Activated CD4-positive, alpha-beta T cell treated with anti-CD3 and anti-CD28 coated beads, Interleukin-2, amount 10 ng/mL, durations not matched to agents 7 days and 5 days (primary cell): Measurements from ENCODE around the gene SIPA1L3. TPM values are rescaled to one million over a fixed set of nuclear protein-coding genes. Genes with fewer than 3 reads are reported as not detected.

Experiments
- CTCF ChIA-PET: fragments of 350-600 bp; sonication (Branson Sonifier 250); formaldehyde crosslinking; loops from one replicate; lab custom pipeline; 2021; ENCODE audit warnings: antibody characterized with exemption; lab: Charles Lee
- POLR2A ChIA-PET: fragments of 350-600 bp; sonication (Branson Sonifier 250); formaldehyde crosslinking; loops from one replicate; lab custom pipeline; 2021; ENCODE audit warnings: antibody characterized with exemption; lab: Charles Lee
- DNase-seq: peaks from one replicate; pipeline ENCODE4 v3.0.0-alpha.2; 2020
- H3K27ac Mint-ChIP-seq: one replicate; pipeline ENCODE4 v1.8.0; 2021; ENCODE audit warnings: mild to moderate bottlenecking, moderate library complexity, mixed read lengths
- H3K27me3 Mint-ChIP-seq: one replicate; pipeline ENCODE4 v1.8.0; 2021; ENCODE audit warnings: mixed read lengths
- H3K36me3 Mint-ChIP-seq: one replicate; pipeline ENCODE4 v1.8.0; 2021; ENCODE audit warnings: low read depth, mixed read lengths
- H3K4me1 Mint-ChIP-seq: one replicate; pipeline ENCODE4 v1.8.0; 2021; ENCODE audit warnings: mixed read lengths
- H3K4me3 Mint-ChIP-seq: one replicate; pipeline ENCODE4 v1.8.0; 2021; ENCODE audit warnings: mild to moderate bottlenecking, moderate library complexity, mixed read lengths
- H3K9me3 Mint-ChIP-seq: one replicate; pipeline ENCODE4 v1.8.0; 2021; ENCODE audit warnings: mixed read lengths
- total RNA-seq, 2 experiments: library from RNA; stranded (reverse); gene quantifications; one replicate each; pipeline ENCODE4 v1.2.3, GENCODE V29; 2021

Gene SIPA1L3
- total RNA-seq, 2 experiments from 2014 or later = 17.1 to 25.0 TPM

- no peak for DNase-seq
- no peaks in the 10 kb centered on the region for H3K4me1 Mint-ChIP-seq
- no peaks in the 10 kb centered on the region for H3K36me3 Mint-ChIP-seq
- ChIA-PET CTCF (no interaction called here), POLR2A (no interaction called here)
- no peaks in the 10 kb centered on the region for H3K27me3 Mint-ChIP-seq
- no peaks in the 10 kb centered on the region for H3K9me3 Mint-ChIP-seq
- no peak overlapping the region for H3K4me3 Mint-ChIP-seq
- no peak overlapping the region for H3K27ac Mint-ChIP-seq
Observed at GRCh38 chr19:38144667-38145066, 237.7 kb downstream of the SIPA1L3 start.

- CTCF ChIA-PET = interaction anchor here (0.6 kb wide), 1 partner anchor 21 kb away, joined by 4 read pairs; no protein-coding TSS in a partner anchor
- Mint-ChIP-seq H3K27me3 (no peaks in the 10 kb centered on the region), H3K27ac (no peak overlapping the region), H3K36me3 (no peaks in the 10 kb centered on the region), H3K9me3 (no peaks in the 10 kb centered on the region), H3K4me3 (no peak overlapping the region), H3K4me1 (no peaks in the 10 kb centered on the region)
- POLR2A ChIA-PET = no interaction called here
- no peak for DNase-seq
Observed at GRCh38 chr19:38145623-38146022, 238.6 kb downstream of the SIPA1L3 start.

DNA sequence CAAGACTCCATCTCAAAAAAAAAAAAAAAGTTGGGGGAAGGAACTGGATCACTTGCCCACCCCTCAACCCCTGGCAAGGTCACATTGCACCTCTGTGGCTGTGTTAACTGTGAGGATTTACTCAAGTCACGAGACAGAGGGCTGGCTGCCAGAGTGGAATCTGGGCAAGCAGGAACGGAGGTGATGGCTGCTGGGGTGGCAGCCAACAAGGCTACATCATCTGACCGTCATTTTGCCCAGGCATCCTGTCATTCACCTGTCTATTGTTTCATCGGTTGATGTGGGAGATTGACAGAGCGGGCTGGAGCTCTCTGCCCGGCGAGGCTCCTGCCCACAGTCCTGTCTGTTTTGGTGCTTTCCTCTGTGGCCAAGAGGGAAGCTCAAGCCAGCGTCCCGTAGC is 241.3 kb downstream of the SIPA1L3 start:
- no peaks in the 10 kb centered on the region for H3K4me1 Mint-ChIP-seq
- no peaks in the 10 kb centered on the region for H3K27me3 Mint-ChIP-seq
- POLR2A ChIA-PET = no interaction called here
- H3K9me3 Mint-ChIP-seq = no peaks in the 10 kb centered on the region
- CTCF ChIA-PET = interaction anchor here (0.6 to 1.0 kb wide), 2 partner anchors 12 to 38 kb away, joined by 3 read pairs; no protein-coding TSS in a partner anchor
- no peak overlapping the region for H3K4me3 Mint-ChIP-seq
- H3K27ac Mint-ChIP-seq = no peak overlapping the region
- DNase-seq = no peak
- no peaks in the 10 kb centered on the region for H3K36me3 Mint-ChIP-seq

- ChIA-PET POLR2A (no interaction called here), CTCF (interaction anchor here (0.7 kb wide), 1 partner anchor 1984 kb away, joined by 3 read pairs; no protein-coding TSS in a partner anchor)
- Mint-ChIP-seq H3K27me3 (no peaks in the 10 kb centered on the region), H3K36me3 (no peaks in the 10 kb centered on the region), H3K27ac (no peak overlapping the region), H3K4me1 (no peaks in the 10 kb centered on the region), H3K9me3 (no peaks in the 10 kb centered on the region), H3K4me3 (no peak overlapping the region)
- no peak for DNase-seq
Observed at GRCh38 chr19:38149661-38150061, 242.7 kb downstream of the SIPA1L3 start.

DNA sequence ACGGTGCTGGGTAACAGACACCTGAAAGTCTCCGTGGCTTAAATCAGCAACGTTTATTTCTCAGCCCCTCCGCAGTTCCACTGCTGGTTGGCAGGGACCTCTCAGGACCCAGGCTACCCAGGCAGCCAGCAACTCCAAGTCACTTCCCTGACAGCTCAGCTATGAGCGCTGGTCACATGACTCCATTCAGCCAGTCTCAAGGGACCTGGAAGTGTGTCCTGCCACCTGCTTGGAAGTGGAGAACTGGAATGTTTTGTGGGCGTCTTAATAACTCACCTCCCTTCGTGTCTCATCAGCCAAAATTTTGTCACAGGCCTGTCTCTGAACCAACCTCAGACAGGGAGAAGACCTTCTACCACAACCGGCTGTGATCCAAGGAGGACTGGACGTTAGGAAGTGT is 244.2 kb downstream of the SIPA1L3 start:
- DNase-seq = no peak
- H3K36me3 Mint-ChIP-seq = peaks cover 1% of the 10 kb centered on the region
- ChIA-PET POLR2A (no interaction called here), CTCF (interaction anchor here (1.2 kb wide), 1 partner anchor 9 kb away, joined by 3 read pairs; no protein-coding TSS in a partner anchor)
- no peak overlapping the region for H3K27ac Mint-ChIP-seq
- H3K4me1 Mint-ChIP-seq = no peaks in the 10 kb centered on the region
- H3K4me3 Mint-ChIP-seq = no peak overlapping the region
- no peaks in the 10 kb centered on the region for H3K27me3 Mint-ChIP-seq
- H3K9me3 Mint-ChIP-seq = no peaks in the 10 kb centered on the region

- ChIA-PET POLR2A (no interaction called here), CTCF (interaction anchor here (1.2 kb wide), 1 partner anchor 10 kb away, joined by 3 read pairs; no protein-coding TSS in a partner anchor)
- Mint-ChIP-seq H3K4me1 (no peaks in the 10 kb centered on the region), H3K4me3 (no peak overlapping the region), H3K9me3 (no peaks in the 10 kb centered on the region), H3K36me3 (peaks cover 1% of the 10 kb centered on the region), H3K27me3 (no peaks in the 10 kb centered on the region), H3K27ac (no peak overlapping the region)
- DNase-seq = no peak
Observed at GRCh38 chr19:38152461-38153379, 245.7 kb downstream of the SIPA1L3 start.

- peaks cover 1% of the 10 kb centered on the region for H3K36me3 Mint-ChIP-seq
- no peaks in the 10 kb centered on the region for H3K4me1 Mint-ChIP-seq
- no peaks in the 10 kb centered on the region for H3K9me3 Mint-ChIP-seq
- H3K27me3 Mint-ChIP-seq = no peaks in the 10 kb centered on the region
- no peak overlapping the region for H3K4me3 Mint-ChIP-seq
- no peak overlapping the region for H3K27ac Mint-ChIP-seq
- ChIA-PET POLR2A (no interaction called here), CTCF (no interaction called here)
- DNase-seq = no peak
Observed at GRCh38 chr19:38155453-38155852, 248.4 kb downstream of the SIPA1L3 start.

GRCh38 chr19:38158730-38159129 is 251.7 kb downstream of the SIPA1L3 start:
- Mint-ChIP-seq H3K4me3 (no peak overlapping the region), H3K4me1 (no peaks in the 10 kb centered on the region), H3K9me3 (peaks cover 6% of the 10 kb centered on the region), H3K27me3 (no peaks in the 10 kb centered on the region), H3K36me3 (peaks cover 26% of the 10 kb centered on the region), H3K27ac (no peak overlapping the region)
- ChIA-PET CTCF (no interaction called here), POLR2A (no interaction called here)
- no peak for DNase-seq

DNA sequence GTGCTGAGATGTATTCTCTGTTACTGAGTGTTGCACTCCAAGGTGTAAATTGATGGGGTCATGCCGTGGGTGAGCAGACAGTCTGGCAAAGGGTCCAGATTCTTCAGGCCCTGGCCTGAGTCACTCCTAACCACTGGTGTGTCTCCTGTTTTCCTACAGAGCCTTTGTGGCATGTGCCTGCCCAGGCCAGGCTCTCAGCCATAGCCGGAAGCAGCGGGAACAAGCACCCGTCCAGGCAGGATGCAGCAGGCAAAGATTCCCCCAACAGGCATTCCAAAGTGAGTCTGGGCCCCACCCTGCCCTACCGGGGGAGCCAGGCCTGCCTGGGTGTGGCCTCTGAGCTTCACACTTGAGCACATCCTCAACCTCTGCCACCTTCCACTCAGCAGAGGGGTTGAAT is 255.1 kb downstream of the SIPA1L3 start:
- Mint-ChIP-seq H3K4me1 (no peaks in the 10 kb centered on the region), H3K36me3 (peaks cover 25% of the 10 kb centered on the region), H3K9me3 (peaks cover 6% of the 10 kb centered on the region), H3K27me3 (no peaks in the 10 kb centered on the region), H3K27ac (no peak overlapping the region), H3K4me3 (no peak overlapping the region)
- CTCF ChIA-PET = interaction anchor here (0.6 kb wide), 1 partner anchor 11 kb away, joined by 3 read pairs; no protein-coding TSS in a partner anchor
- DNase-seq = no peak
- POLR2A ChIA-PET = no interaction called here

- POLR2A ChIA-PET = no interaction called here
- no peak overlapping the region for H3K27ac Mint-ChIP-seq
- peaks cover 25% of the 10 kb centered on the region for H3K36me3 Mint-ChIP-seq
- H3K27me3 Mint-ChIP-seq = no peaks in the 10 kb centered on the region
- CTCF ChIA-PET = no interaction called here
- DNase-seq = no peak
- no peak overlapping the region for H3K4me3 Mint-ChIP-seq
- H3K9me3 Mint-ChIP-seq = peaks cover 6% of the 10 kb centered on the region
- H3K4me1 Mint-ChIP-seq = no peaks in the 10 kb centered on the region
Observed at GRCh38 chr19:38162632-38163031, 255.6 kb downstream of the SIPA1L3 start.

DNA sequence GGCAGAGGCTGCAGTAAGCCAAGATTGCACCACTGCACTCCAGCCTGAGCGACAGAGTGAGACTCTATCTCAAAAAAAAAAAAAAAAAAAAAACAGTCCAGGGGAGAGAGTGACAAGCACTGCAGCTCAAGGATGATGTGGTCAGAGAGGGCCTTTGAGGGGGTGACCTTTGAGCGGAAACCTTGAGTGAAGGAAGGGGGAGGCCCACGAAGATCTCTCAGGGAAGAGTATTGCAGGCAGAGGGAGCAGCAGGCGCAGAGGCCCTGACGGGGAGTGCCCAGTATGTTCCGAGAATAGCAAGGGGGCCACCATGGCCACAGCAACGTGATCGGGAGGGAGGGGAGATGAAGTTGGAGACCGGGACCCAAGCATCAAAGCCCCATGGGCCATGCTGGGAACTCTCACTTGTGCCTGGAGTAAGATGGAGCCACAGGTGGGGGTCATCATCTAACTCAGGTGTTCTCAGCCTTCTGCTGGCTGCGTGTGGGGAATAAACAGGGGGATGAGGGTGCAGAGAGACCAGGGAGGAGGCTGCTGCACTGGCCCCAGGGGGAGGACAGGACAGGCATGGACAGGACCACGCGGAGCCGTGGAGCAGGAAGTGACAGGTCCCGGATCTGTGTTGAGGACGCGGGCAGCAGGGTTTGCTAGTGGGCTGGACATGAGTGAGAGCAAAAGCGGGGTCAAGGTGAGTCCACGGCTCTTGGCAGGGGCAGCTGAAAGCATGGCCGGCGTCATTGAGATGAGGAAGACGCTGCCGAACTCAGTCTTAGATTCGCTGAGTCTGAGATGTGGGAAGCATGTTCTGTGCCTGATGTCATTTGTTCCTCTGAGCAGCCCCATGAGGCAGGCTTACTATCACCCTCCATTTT is 256.6 kb downstream of the SIPA1L3 start:
- no peak for DNase-seq
- H3K4me3 Mint-ChIP-seq = no peak overlapping the region
- no peak overlapping the region for H3K27ac Mint-ChIP-seq
- H3K4me1 Mint-ChIP-seq = no peaks in the 10 kb centered on the region
- peaks cover 25% of the 10 kb centered on the region for H3K36me3 Mint-ChIP-seq
- H3K27me3 Mint-ChIP-seq = no peaks in the 10 kb centered on the region
- H3K9me3 Mint-ChIP-seq = peaks cover 6% of the 10 kb centered on the region
- POLR2A ChIA-PET = no interaction called here
- CTCF ChIA-PET = no interaction called here

DNA sequence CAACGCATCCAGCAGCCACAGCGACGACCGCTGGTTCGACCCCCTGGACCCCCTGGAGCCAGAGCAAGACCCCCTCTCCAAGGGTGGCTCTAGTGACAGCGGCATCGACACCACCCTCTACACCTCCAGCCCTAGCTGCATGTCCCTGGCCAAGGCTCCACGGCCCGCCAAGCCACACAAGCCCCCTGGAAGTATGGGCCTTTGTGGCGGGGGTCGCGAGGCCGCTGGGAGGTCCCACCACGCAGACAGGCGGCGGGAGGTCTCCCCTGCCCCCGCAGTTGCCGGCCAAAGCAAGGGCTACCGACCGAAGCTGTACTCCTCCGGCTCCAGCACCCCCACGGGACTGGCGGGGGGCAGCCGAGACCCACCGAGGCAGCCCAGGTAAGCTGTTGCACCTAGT is 257.5 kb downstream of the SIPA1L3 start:
- Mint-ChIP-seq H3K9me3 (peaks cover 6% of the 10 kb centered on the region), H3K27me3 (no peaks in the 10 kb centered on the region), H3K27ac (no peak overlapping the region), H3K4me1 (no peaks in the 10 kb centered on the region), H3K4me3 (no peak overlapping the region), H3K36me3 (peaks cover 25% of the 10 kb centered on the region)
- no peak for DNase-seq
- ChIA-PET CTCF (no interaction called here), POLR2A (no interaction called here)

DNA sequence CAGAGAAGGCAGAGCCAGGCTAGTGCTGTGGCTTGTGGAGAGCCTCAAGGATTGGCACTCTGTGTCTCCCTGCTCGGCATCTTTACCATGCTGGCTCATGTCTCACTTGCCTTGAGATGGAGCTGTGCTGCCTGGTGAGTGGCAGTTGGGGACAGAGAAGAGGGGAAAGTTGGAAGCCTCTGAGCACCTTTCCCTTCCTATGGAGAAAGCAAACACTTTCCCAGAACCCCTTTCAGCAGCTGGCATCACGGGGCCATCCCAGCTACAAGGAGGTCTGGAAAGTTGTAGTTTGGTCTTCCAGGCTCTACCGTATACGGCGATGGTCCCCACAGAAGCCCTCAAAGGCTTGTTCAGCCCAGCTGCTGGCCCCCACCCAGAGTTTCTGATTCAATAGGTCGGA is 258.3 kb downstream of the SIPA1L3 start:
- peaks cover 25% of the 10 kb centered on the region for H3K36me3 Mint-ChIP-seq
- H3K9me3 Mint-ChIP-seq = peaks cover 6% of the 10 kb centered on the region
- no peaks in the 10 kb centered on the region for H3K27me3 Mint-ChIP-seq
- no peaks in the 10 kb centered on the region for H3K4me1 Mint-ChIP-seq
- no peak for DNase-seq
- POLR2A ChIA-PET = no interaction called here
- H3K4me3 Mint-ChIP-seq = no peak overlapping the region
- H3K27ac Mint-ChIP-seq = no peak overlapping the region
- CTCF ChIA-PET = no interaction called here
